Measurements from ENCODE around the gene CDC37.

CDC37 gene

DNA sequence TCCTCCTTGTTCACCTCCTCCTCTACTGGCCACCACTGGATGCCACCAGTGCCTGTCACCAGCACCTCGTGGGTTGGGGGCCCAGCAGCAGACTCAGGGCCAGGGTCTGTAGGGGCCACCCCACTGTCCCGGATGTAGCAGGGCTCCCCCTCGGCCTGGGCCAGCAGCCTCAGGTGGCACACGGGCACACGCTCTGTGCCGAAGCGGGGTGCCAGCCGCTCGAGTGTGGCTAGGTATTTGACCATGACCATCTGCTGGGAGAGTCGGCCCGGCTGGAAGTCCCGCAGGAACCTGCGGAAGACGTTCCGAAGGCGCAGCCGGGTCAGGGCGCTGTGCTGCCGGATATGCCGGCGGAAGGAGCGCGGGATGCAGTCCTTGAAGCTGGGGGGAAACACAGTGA is 37.8 kb downstream of the CDC37 start:
- H3K4me1 ChIP-seq (ENCODE audit: insufficient read depth, low read length), result no peaks in the 10 kb centered on the region
- H3K9ac ChIP-seq (ENCODE audit: low read depth, low read length), result no peak overlapping the region
- H3K9me3 ChIP-seq (ENCODE audit: control insufficient read depth, insufficient read depth, low read length), result no peaks in the 10 kb centered on the region
- peaks cover 2% of the 10 kb centered on the region; the same call in 1 of the 2 replicates for H3K36me3 ChIP-seq (ENCODE audit: insufficient read depth, low read length)

DNA sequence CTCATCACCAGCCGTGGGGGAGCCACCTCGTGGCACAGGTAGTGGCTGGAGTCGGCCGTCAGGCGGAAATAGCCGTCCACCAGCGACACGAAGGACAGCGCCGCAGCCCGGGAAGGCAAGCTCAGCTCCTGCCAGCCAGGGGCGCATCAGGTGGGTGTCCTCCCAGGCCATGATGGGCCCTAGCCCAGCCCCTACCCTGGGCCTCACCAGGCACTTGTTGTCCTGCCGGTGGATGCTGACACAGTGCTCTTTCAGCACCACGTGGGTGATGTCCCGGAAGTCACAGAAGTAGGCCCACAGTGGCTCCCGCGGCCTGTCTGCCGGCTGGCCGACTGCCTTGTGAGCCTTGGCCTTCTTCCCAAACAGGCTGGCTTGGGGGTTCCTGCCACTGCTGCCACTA is 38.7 kb downstream of the CDC37 start:
- no peaks in the 10 kb centered on the region for H3K4me1 ChIP-seq (ENCODE audit: insufficient read depth, low read length)
- peaks cover 2% of the 10 kb centered on the region; the same call in 1 of the 2 replicates for H3K36me3 ChIP-seq (ENCODE audit: insufficient read depth, low read length)
- no peak overlapping the region for H3K9ac ChIP-seq (ENCODE audit: low read depth, low read length)
- H3K9me3 ChIP-seq (ENCODE audit: control insufficient read depth, insufficient read depth, low read length), result no peaks in the 10 kb centered on the region

DNA sequence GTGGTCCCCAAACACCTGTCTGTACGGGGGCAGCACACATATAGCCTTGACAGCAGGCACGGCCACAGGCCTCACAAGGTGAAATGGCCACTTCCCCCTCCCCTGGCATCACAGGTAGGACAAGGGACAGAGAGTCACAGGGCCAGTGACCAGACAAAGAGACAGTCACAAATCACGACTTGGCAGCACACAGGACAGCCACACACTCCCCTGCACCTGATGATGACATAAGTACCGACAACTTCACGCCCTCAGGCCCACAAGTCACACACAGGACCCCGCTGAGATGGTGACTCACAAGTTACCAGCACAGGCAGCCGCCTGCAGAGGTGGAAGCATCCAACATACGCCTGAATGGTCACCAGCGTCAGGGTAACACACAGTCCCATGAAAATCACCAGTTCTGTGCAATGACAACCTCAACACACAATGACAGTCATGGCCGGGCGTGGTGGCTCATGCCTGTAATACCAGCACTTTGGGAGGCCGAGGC is 39.5 kb downstream of the CDC37 start:
- peaks cover 2% of the 10 kb centered on the region; the same call in 1 of the 2 replicates for H3K36me3 ChIP-seq (ENCODE audit: insufficient read depth, low read length)

DNA sequence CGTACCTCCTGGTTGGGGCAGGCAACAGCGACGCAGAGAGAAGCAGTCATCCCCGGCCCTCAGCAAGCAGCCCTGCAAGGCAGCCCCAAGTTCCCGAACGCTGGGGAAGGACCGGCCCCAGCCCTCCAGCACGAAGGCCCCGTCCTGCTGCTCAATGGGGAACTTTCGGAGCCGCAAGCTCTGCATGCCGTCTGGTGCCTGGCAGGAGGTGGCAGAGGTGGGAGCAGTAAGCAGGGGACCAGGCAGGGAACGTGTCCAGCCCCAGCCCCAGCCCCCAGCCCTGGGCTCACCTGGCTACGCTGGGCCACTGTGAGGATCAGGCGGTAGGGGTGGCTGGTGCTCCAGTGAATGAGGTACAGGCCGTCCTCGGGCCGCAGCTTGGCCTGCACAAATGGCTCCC is 41.1 kb downstream of the CDC37 start:
- no peak overlapping the region for H3K9ac ChIP-seq (ENCODE audit: low read depth, low read length)
- H3K36me3 ChIP-seq (ENCODE audit: insufficient read depth, low read length), result no peaks in the 10 kb centered on the region
- no peaks in the 10 kb centered on the region for H3K4me1 ChIP-seq (ENCODE audit: insufficient read depth, low read length)
- no peaks in the 10 kb centered on the region for H3K9me3 ChIP-seq (ENCODE audit: control insufficient read depth, insufficient read depth, low read length)

More for the DNA sequence above, 39.5 kb downstream of the CDC37 start:
- Histone ChIP-seq H3K4me1 (ENCODE audit: insufficient read depth, low read length) (no peaks in the 10 kb centered on the region), H3K9me3 (ENCODE audit: control insufficient read depth, insufficient read depth, low read length) (no peaks in the 10 kb centered on the region), H3K9ac (ENCODE audit: low read depth, low read length) (no peak overlapping the region)

DNA sequence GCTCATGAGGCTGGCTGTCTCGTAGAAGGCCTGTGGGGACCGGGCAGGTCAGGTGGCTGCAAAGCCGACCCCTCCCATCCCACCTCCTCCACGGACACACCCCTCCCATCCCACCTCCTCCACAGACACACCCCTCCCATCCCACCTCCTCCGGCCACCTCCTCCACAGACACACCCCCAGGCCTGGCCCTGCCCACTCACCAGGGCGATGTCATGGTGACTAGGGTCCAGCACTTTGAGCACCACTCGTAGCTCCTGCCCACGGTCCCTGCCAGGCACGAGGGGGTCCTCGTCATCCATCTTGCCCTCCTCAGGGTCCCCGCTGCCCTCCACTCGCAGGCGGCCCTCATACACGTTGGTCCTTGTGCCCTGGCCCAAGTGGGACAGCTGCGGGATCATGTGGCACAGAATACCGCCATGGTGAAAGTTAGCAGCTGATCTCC is 41.8 kb downstream of the CDC37 start:
- Histone ChIP-seq H3K9ac (ENCODE audit: low read depth, low read length) (no peak overlapping the region), H3K9me3 (ENCODE audit: control insufficient read depth, insufficient read depth, low read length) (no peaks in the 10 kb centered on the region), H3K4me1 (ENCODE audit: insufficient read depth, low read length) (no peaks in the 10 kb centered on the region), H3K36me3 (ENCODE audit: insufficient read depth, low read length) (no peaks in the 10 kb centered on the region)

DNA sequence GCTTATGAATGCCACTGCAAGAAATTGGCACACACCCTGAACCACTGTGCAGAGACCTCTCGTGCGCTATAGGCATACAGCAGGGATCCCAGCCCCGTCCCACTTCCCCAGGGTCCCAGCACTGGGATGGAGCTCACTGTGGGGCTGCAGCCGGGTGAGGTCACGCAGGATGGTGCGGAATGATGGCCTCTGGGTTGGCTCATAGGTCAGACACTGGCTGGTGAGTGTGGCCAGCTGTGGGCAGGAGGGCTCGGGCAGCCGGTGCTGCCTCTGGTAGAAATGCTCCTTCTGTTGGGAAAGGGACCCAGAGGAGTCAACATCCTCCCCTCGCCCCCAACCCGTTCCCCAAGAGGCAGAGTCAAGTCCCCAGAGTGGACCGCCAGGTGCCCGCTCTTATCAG is 46.9 kb downstream of the CDC37 start:
- no peaks in the 10 kb centered on the region for H3K4me1 ChIP-seq (ENCODE audit: insufficient read depth, low read length)
- H3K36me3 ChIP-seq (ENCODE audit: insufficient read depth, low read length), result no peaks in the 10 kb centered on the region
- no peak overlapping the region for H3K9ac ChIP-seq (ENCODE audit: low read depth, low read length)
- H3K9me3 ChIP-seq (ENCODE audit: control insufficient read depth, insufficient read depth, low read length), result no peaks in the 10 kb centered on the region

DNA sequence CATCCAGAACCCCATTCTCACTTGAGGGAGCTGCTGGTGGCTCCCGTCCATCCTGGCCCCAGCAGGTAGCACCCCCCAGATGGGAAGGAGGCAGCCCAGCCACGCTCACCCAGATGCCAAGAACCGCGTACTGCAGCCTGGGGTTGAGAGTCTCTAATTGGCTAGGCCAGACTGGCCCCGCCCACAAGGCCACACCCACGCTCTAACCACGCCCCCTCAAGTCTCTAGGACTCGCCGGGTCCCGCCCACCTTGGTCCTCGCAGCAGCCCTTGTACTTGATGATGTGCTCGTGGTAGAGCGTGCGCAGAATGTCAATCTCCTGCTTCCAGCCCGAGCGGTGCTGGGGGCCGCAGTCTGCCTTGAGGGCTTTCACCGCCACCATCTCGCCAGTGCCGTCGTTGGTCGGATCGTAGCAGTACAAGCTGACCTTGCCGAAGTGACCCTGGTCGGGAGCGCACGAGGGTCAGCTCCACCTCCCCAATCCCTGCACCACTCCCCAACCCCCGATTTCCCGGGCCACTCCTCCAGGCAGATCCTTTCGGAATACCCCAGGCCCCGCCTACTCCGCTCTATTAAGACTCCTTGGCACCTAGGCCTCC is 49.5 kb downstream of the CDC37 start:
- H3K4me1 ChIP-seq (ENCODE audit: insufficient read depth, low read length), result no peaks in the 10 kb centered on the region
- H3K9me3 ChIP-seq (ENCODE audit: control insufficient read depth, insufficient read depth, low read length), result no peaks in the 10 kb centered on the region
- peaks cover 4% of the 10 kb centered on the region; the same call in 1 of the 2 replicates for H3K36me3 ChIP-seq (ENCODE audit: insufficient read depth, low read length)
- peak overlapping the region; percentile 52; the same call in 1 of the 2 replicates for H3K9ac ChIP-seq (ENCODE audit: low read depth, low read length)

DNA sequence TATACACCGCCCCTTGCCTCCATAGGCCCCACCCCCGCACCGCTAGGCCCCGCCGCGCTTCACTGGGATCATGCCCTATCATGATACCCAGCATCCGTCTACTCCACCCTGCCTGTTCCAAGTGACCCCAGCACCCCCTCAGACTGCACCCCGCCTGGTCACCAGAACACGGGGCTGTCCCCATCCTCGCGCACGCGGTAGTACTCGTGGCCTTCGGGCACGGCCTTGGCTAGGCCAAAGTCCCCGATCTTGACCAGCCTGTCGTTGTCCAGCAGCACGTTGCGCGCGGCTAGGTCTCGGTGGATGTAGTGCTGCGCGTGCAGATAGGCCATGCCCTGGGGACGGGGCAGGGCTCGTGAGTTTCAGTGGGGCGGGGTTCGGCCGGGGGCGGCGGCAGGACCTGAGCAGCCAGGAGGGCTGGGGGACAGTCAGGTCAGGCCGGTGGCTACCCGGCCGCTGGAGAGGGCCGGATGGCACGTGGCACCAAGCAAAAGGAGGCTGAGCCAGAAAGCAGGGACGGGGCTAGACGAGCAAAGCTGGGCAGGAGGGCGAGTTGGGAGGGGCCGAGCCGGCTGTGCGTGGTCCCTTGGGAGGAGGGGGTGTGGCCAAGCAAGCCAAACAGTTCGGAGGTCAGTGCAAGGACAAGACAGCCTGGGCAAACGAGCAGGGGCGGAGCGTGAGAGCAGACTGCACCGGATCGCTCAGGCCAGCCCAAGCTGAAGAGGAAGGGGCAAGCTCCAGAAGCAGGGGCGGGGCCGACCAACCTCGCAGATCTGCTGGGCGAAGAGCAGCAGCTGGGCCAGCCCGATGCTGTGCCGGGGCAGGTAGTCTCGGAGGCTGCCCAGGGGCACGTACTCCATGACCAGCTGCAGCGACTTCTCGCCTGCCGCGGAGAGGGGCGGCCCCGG is 50.3 kb downstream of the CDC37 start:
- H3K9ac ChIP-seq (ENCODE audit: low read depth, low read length), result peak overlapping the region; percentile 49
- no peaks in the 10 kb centered on the region for H3K4me1 ChIP-seq (ENCODE audit: insufficient read depth, low read length)
- H3K36me3 ChIP-seq (ENCODE audit: insufficient read depth, low read length), result peaks cover 4% of the 10 kb centered on the region; the same call in 1 of the 2 replicates
- no peaks in the 10 kb centered on the region for H3K9me3 ChIP-seq (ENCODE audit: control insufficient read depth, insufficient read depth, low read length)

DNA sequence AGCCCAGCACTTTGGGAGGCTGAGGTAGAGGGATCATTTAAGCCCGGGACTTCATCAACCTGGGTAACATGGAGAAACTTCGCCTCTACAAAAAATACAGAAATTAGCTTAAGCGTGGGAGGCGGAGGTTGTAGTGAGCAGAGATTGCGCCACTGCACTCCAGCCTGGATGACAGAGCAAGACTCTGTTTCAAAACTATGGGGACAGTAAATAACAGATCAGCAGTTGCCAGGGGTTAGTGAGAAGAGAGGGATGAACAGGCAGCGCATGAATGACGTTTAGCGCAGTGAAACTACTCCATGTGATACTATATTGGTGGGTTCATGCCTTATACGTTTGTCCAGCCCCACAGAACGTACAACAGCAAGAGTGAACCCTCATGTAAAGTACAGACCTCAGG is 56.8 kb downstream of the CDC37 start:
- no peaks in the 10 kb centered on the region for H3K9me3 ChIP-seq (ENCODE audit: control insufficient read depth, insufficient read depth, low read length)
- no peaks in the 10 kb centered on the region for H3K4me1 ChIP-seq (ENCODE audit: insufficient read depth, low read length)
- H3K36me3 ChIP-seq (ENCODE audit: insufficient read depth, low read length), result peaks cover 4% of the 10 kb centered on the region; the same call in 1 of the 2 replicates
- no peak overlapping the region for H3K9ac ChIP-seq (ENCODE audit: low read depth, low read length)

DNA sequence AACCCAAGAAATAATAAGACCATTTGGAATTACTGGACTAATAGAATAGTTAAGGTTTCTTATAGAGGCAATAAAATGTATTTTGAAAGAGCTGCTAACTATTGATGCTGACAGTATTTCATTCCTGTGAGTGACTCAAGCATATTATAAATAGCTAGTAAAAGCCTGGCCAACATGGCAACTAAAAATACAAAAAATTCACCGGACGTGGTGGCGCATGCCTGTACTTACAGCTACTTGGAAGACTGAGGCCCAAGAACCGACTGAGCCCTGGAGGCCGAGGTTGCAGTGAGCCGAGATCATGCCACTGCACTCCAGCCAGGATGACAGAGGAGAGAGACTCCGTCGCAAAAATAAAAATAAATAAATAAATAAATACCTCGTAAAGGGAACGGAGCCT is 58.6 kb downstream of the CDC37 start:
- no peak overlapping the region for H3K9ac ChIP-seq (ENCODE audit: low read depth, low read length)
- no peaks in the 10 kb centered on the region for H3K36me3 ChIP-seq (ENCODE audit: insufficient read depth, low read length)
- H3K4me1 ChIP-seq (ENCODE audit: insufficient read depth, low read length), result peaks cover 3% of the 10 kb centered on the region; the same call in 1 of the 2 replicates
- H3K9me3 ChIP-seq (ENCODE audit: control insufficient read depth, insufficient read depth, low read length), result no peaks in the 10 kb centered on the region

DNA sequence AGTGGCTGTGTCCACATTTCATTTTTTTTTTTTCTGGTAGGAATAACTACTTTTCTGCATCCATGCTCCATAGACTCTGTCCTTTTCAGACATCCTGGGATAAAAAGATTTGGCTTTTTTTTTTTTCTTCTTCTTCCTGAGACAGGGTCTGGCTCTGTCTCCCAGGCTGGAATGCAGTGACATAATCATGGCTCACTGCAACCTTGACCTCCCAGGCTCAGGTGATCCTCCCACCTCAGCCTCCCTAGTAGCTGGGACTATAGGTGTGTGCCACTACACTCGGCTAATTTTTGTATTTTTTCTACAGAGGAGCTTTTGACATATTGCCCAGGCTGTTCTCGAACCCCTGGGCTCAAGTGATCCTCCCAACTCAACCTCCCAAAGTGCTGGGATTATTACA is 59.8 kb downstream of the CDC37 start:
- H3K9me3 ChIP-seq (ENCODE audit: control insufficient read depth, insufficient read depth, low read length), result no peaks in the 10 kb centered on the region
- no peak overlapping the region for H3K9ac ChIP-seq (ENCODE audit: low read depth, low read length)
- no peaks in the 10 kb centered on the region for H3K36me3 ChIP-seq (ENCODE audit: insufficient read depth, low read length)
- peaks cover 15% of the 10 kb centered on the region for H3K4me1 ChIP-seq (ENCODE audit: insufficient read depth, low read length)

Measured in ES-I3 (cell line).